Upper lobe of left lung (tissue), 6 donors: ENCODE results near the gene TNFRSF12A. TPM values are rescaled to one million over a fixed set of nuclear protein-coding genes. Genes with fewer than 3 reads are reported as not detected.

Source experiments
- ATAC-seq, 2 donors: fragments of 200-7000 bp; cut with Tn5 transposase; one replicate each; pipeline ENCODE4 v1.9.1; 2022; ENCODE audit warnings: mild to moderate bottlenecking in 2 of 2, moderate library complexity in 2 of 2; ENCODE audit not compliant: low FRiP score in 2 of 2
- DNase-seq, 2 donors: peaks; one replicate each; pipeline ENCODE4 v3.0.0-alpha.2; 2019 to 2020
- H3K27ac ChIP-seq, 4 donors: fragments of 200-600 bp; sonication (generic); one replicate each; pipeline ENCODE4 v1.5.1; 2016 to 2019
- H3K27me3 ChIP-seq, 4 donors: fragments of 200-600 bp; sonication (generic); one replicate each; pipeline ENCODE4 v1.5.1; 2017 to 2019
- H3K36me3 ChIP-seq, 4 donors: fragments of 200-600 bp; sonication (generic); one replicate each; pipeline ENCODE4 v1.5.1; 2016 to 2019
- H3K4me1 ChIP-seq, 4 donors: fragments of 200-600 bp; sonication (generic); one replicate each; pipeline ENCODE4 v1.5.1; 2018 to 2019
- H3K4me3 ChIP-seq, 4 donors: fragments of 200-600 bp; sonication (generic); one replicate each; pipeline ENCODE4 v1.5.1; 2017 to 2019; ENCODE audit warnings: mild to moderate bottlenecking in 2 of 4, moderate library complexity in 1 of 4
- H3K9me3 ChIP-seq, 4 donors: fragments of 200-600 bp; sonication (generic); one replicate each; pipeline ENCODE4 v1.5.1; 2018 to 2019
- CTCF ChIP-seq, 6 experiments: fragments of 450-650 bp in 4 of 6; fragments of 200-600 bp in 2 of 6; sonication (generic) in 2 of 6; IDR thresholded peaks; one replicate each; pipeline ENCODE4 v1.5.1; 2016 to 2019; ENCODE audit warnings: antibody characterized with exemption in 6 of 6
- EP300 ChIP-seq, 4 donors: sonication (generic); formaldehyde crosslinking; IDR thresholded peaks; one replicate each; pipeline ENCODE4 v1.5.1; 2017; ENCODE audit warnings: antibody characterized with exemption in 4 of 4, control low read depth in 2 of 4
- POLR2A ChIP-seq, 4 donors: fragments of 450-650 bp; IDR thresholded peaks; one replicate each; pipeline ENCODE4 v1.5.1; 2016 to 2017; ENCODE audit warnings: antibody characterized with exemption in 4 of 4, mild to moderate bottlenecking in 2 of 4
- POLR2AphosphoS5 ChIP-seq, 2 donors: sonication (generic); formaldehyde crosslinking; IDR thresholded peaks; one replicate each; pipeline ENCODE4 v1.5.1; 2017; ENCODE audit warnings: antibody characterized with exemption in 2 of 2
- WGBS, 2 donors: methylation state at CpG; one replicate each; pipeline ENCODE4 v1.1.5; 2017 to 2018; 5-methylcytosine and 5-hydroxymethylcytosine counted together
- total RNA-seq, 6 donors: library from RNA; depleted of rRNA in 4 of 6; stranded (reverse); fragments of >200 nt in 4 of 6; gene quantifications; one replicate each; pipeline versions ENCODE4 v1.1.0 to v1.2.1, GENCODE V29; 2016 to 2021
- donor health status: DM: no; HTN: no; CAD: no; lungs with moderate emphysema.
- donor health status: DM: no; HTN: yes; CAD: no; lungs with severe emphysema.

Gene TNFRSF12A
- total RNA-seq, 6 donors from 2014 or later, result 37.7 to 431 (median 76.5) TPM

- Histone ChIP-seq H3K27ac (no peak overlapping the region), H3K27me3 (peaks cover 0 to 34% (median 24%) of the 10 kb centered on the region in 4 donors), H3K4me3 (no peak overlapping the region), H3K9me3 (no peaks in the 10 kb centered on the region), H3K4me1 (peaks cover 21 to 34% (median 26%) of the 10 kb centered on the region in 4 donors), H3K36me3 (no peaks in the 10 kb centered on the region)
- ATAC-seq, result no peak
- 71 to 80% methylated on average over 3 of the region's 3 CpGs for WGBS, 2 donors
- TF ChIP-seq CTCF (IDR thresholded peaks at IDR 0.05), result no peak
- DNase-seq, result no peak
These were observed 22.2 kb downstream of the TNFRSF12A start for GRCh38 chr16:3042376-3042775.

- H3K4me1 ChIP-seq, result peaks cover 21 to 34% (median 25%) of the 10 kb centered on the region in 4 donors
- WGBS, 2 donors, result 83 to 88% methylated on average over 6 of the region's 6 CpGs
- no peak for DNase-seq
- no peak overlapping the region for H3K27ac ChIP-seq
- TF ChIP-seq POLR2AphosphoS5 (IDR thresholded peaks at IDR 0.05), result no peak
- no peak for TF ChIP-seq CTCF (IDR thresholded peaks at IDR 0.05)
- TF ChIP-seq POLR2A (IDR thresholded peaks at IDR 0.05), result no peak
- H3K4me3 ChIP-seq, result peak overlapping the region in 2 of 4 donors; percentile 50 to 54
- no peaks in the 10 kb centered on the region for H3K36me3 ChIP-seq
- H3K9me3 ChIP-seq, result no peaks in the 10 kb centered on the region
- peaks cover 0 to 36% (median 26%) of the 10 kb centered on the region in 4 donors for H3K27me3 ChIP-seq
- no peak for ATAC-seq
These were observed 24.5 kb downstream of the TNFRSF12A start for GRCh38 chr16:3044708-3045107.

- ATAC-seq (peak; percentile 21 to 75), DNase-seq (peak; percentile 54 to 89)
- Histone ChIP-seq H3K36me3 (no peaks in the 10 kb centered on the region), H3K27ac (peak within 1 kb of the TSS; percentile 32 to 85 (median 70)), H3K4me1 (peaks cover 21 to 34% (median 25%) of the 10 kb centered on the region in 4 donors), H3K9me3 (no peaks in the 10 kb centered on the region), H3K27me3 (peaks cover 0 to 36% (median 26%) of the 10 kb centered on the region in 4 donors), H3K4me3 (peak within 1 kb of the TSS; percentile 27 to 54 (median 44))
- TF ChIP-seq EP300 (IDR thresholded peaks at IDR 0.05) (no peak), POLR2AphosphoS5 (IDR thresholded peaks at IDR 0.05) (no peak), POLR2A (IDR thresholded peaks at IDR 0.05) (no peak), CTCF (IDR thresholded peaks at IDR 0.05) (no peak)
- 2% methylated on average over 22 to 30 of the region's 86 CpGs for WGBS, 2 donors
These were observed 25.8 kb downstream of the TNFRSF12A start, which contains the start of gene MMP25 for GRCh38 chr16:3045758-3046640. TSS of gene MMP25 (plus strand) at chr16:3046561. CDS start at chr16:3046918, 357 bp downstream.

GRCh38 chr16:3046641-3047386 lies 26.6 kb downstream of the TNFRSF12A start:
- ATAC-seq, result peak in 1 of 2 donors; percentile 16
- WGBS, 2 donors, result 3 to 4% methylated on average over 12 to 20 of the region's 54 CpGs
- TF ChIP-seq EP300 (IDR thresholded peaks at IDR 0.05) (no peak), POLR2A (IDR thresholded peaks at IDR 0.05) (no peak), CTCF (IDR thresholded peaks at IDR 0.05) (no peak)
- peak overlapping the region; percentile 32 to 85 (median 70) for H3K27ac ChIP-seq
- H3K4me1 ChIP-seq, result peaks cover 21 to 34% (median 25%) of the 10 kb centered on the region in 4 donors
- DNase-seq, result peak in 1 of 2 donors; percentile 88
- no peaks in the 10 kb centered on the region for H3K9me3 ChIP-seq
- H3K36me3 ChIP-seq, result no peaks in the 10 kb centered on the region
- H3K27me3 ChIP-seq, result peaks cover 0 to 36% (median 26%) of the 10 kb centered on the region in 4 donors
- peak overlapping the region in 3 of 4 donors; percentile 38 to 54 (median 50) for H3K4me3 ChIP-seq
